Heart right ventricle (tissue), 16 donors: ENCODE results near the gene SLC1A3. TPM values are rescaled to one million over a fixed set of nuclear protein-coding genes. Genes with fewer than 3 reads are reported as not detected.

Experiments
- ATAC-seq, 8 donors: fragments of 200-7000 bp; cut with Tn5 transposase; one replicate each; pipeline ENCODE4 v1.9.1; 2020; ENCODE audit warnings: mild to moderate bottlenecking in 8 of 8, moderate library complexity in 8 of 8, moderate number of reproducible peaks in 1 of 8
- DNase-seq, 2 donors: peaks; one replicate each; pipeline ENCODE4 v3.0.0-alpha.2; 2020
- H3K27ac ChIP-seq, 10 donors: fragments of 200-600 bp; sonication (generic) in 2 of 10; one replicate each; pipeline versions ENCODE4 v1.5.0 to v1.8.0; 2020 to 2022; ENCODE audit warnings: mild to moderate bottlenecking in 3 of 10
- H3K27me3 ChIP-seq, 7 donors: fragments of 200-600 bp; one replicate each; pipeline ENCODE4 v1.8.0; 2021 to 2022; ENCODE audit warnings: mild to moderate bottlenecking in 2 of 7
- H3K36me3 ChIP-seq, 9 donors: fragments of 200-600 bp; sonication (generic) in 1 of 9; one replicate each; pipeline versions ENCODE4 v1.5.0 to v1.8.0; 2020 to 2022; ENCODE audit warnings: mild to moderate bottlenecking in 2 of 9
- H3K4me1 ChIP-seq, 9 donors: fragments of 200-600 bp; sonication (generic) in 1 of 9; one replicate each; pipeline versions ENCODE4 v1.5.0 to v1.8.0; 2020 to 2022; ENCODE audit warnings: mild to moderate bottlenecking in 4 of 9
- H3K4me3 ChIP-seq, 10 donors: fragments of 200-600 bp; sonication (generic) in 2 of 10; one replicate each; pipeline versions ENCODE4 v1.5.0 to v1.8.0; 2020 to 2022; ENCODE audit warnings: mild to moderate bottlenecking in 7 of 10, moderate library complexity in 2 of 10
- H3K9me3 ChIP-seq, 11 donors: fragments of 200-600 bp in 10 of 11; sonication (generic) in 2 of 11; one replicate each; pipeline versions ENCODE4 v1.5.0 to v1.8.0; 2013 to 2022; ENCODE audit warnings: mild to moderate bottlenecking in 2 of 11, control low read depth in 1 of 11, moderate library complexity in 1 of 11
- WGBS, 2 donors: extraction: QIAGEN DNeasy Blood & Tissue Kit; methylation state at CpG; one replicate each; pipeline ENCODE4 v1.1.7; 2013; ENCODE audit warnings: inconsistent platforms in 1 of 2; 5-methylcytosine and 5-hydroxymethylcytosine counted together
- intact Hi-C, 10 donors: fragments of 100-400 bp; cut with DNase I; formaldehyde crosslinking; loops; one replicate each; pipeline versions ENCODE4 v1.11.1 to v1.14.2; 2022
- polyA plus RNA-seq, 2 donors: library from polyadenylated mRNA; stranded (reverse); fragments of 200-250 nt; gene quantifications; one replicate each; pipeline ENCODE4 v1.2.3, GENCODE V29; 2013
- total RNA-seq, 10 donors: library from RNA; stranded (reverse); fragmentation: NEBNext Ultra II Directional in 3 of 10; extraction: Animal tissue kit (Norgen Biotek cat#: 25700) in 3 of 10; gene quantifications; one replicate each; pipeline versions ENCODE4 v1.2.1 to v1.2.4, GENCODE V29; 2021 to 2023
- TF ChIP-seq, protein P1 (sequence below), 9 donors: fragments of 200-600 bp; sonication (generic) in 2 of 9; IDR thresholded peaks; one replicate each; pipeline versions ENCODE4 v1.5.0 to v1.8.0; 2021 to 2022; ENCODE audit warnings: antibody characterized with exemption in 9 of 9, mild to moderate bottlenecking in 5 of 9, moderate library complexity in 1 of 9
- donor health status: Arrhythmogenic right ventricular cardiomyopathy.
- donor health status: ischemic (EF 13 %, LVEDD 7.1; RV severe dilation, severe dysfunction).
- donor health status: healthy with polysubstance abuse.
- donor health status: DM: no; HTN: yes; CAD: no.
- donor health status: DM: no; HTN: no; CAD: no.
- donor health status: ischemic (EF 25% LVEDD 6.9; RV normal size, moderate dysfunction).
- donor health status: ischemic (EF 25% LVEDD 5.7; RV mildly dilated, moderate dysfunction).
- donor health status: healthy.
- donor health status: DM: yes; HTN: yes; CAD: no.
- donor health status: Ischemic cardiomyopathy.
- donor health status: ischemic (EF 35%, LVEDD 5.7; RV mildly dilated, moderate dysfunction).
- donor health status: nonischemic (EF 11% LVEDD 7.7; RV severe dilation, severe dysfunction).
- donor health status: DM: yes; HTN: yes; CAD: no.
- donor health status: PGD.
- donor health status: ischemic (EF 29% LVEDD 5.4; RV normal size, mild dysfunction).
- donor health status: nonischemic (EF 23%, LVEDD 6.1; RV moderate dilation, normal function).

Gene SLC1A3
- total and polyA plus RNA-seq, 12 donors, result 39.5 to 83.6 (median 58.5) TPM

DNA sequence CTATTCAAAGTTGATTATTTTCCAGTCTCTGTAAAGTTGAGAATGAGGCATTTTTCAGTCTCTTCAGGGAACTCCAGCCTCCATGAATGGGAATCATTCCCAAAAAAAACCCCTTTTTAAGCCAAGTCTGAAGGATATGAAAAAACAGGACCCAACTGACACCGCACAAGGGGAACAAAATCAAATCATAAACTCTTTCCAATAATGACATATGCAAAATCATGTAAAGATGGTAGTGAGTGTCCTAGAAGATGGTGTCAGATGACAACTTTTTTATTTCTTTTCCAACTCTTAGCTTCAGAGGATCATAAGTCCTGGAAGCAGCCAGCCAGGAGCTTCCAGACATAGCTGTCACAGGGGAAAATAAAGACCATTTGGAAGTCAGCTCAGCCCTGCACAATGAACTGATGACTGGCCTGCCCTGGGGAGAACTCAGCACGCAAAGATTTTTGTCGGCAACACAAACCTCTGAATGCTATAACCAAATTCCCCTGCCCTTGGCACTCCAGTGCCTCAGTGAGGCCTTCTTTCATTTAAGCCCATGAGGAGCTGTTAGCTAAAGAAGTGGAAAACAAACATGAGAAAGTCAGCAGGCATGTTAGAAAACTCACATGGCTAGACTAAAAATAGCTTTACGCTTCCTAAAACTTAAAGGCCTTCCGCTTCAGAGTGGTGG is 85.4 kb downstream of the SLC1A3 start:
- 36 to 44% methylated on average over 5 of the region's 5 CpGs for WGBS, 2 donors
- H3K4me3 ChIP-seq, result no peak overlapping the region
- intact Hi-C loops, result loop anchor here (2.0 to 10.0 kb wide), 13 partner anchors 80 to 447 kb away; partner anchors contain the start of genes SLC1A3 (in 5 of the 10) and NADK2 (in 1 of the 10)
- H3K9me3 ChIP-seq, result no peaks in the 10 kb centered on the region
- TF ChIP-seq, protein P1, sequence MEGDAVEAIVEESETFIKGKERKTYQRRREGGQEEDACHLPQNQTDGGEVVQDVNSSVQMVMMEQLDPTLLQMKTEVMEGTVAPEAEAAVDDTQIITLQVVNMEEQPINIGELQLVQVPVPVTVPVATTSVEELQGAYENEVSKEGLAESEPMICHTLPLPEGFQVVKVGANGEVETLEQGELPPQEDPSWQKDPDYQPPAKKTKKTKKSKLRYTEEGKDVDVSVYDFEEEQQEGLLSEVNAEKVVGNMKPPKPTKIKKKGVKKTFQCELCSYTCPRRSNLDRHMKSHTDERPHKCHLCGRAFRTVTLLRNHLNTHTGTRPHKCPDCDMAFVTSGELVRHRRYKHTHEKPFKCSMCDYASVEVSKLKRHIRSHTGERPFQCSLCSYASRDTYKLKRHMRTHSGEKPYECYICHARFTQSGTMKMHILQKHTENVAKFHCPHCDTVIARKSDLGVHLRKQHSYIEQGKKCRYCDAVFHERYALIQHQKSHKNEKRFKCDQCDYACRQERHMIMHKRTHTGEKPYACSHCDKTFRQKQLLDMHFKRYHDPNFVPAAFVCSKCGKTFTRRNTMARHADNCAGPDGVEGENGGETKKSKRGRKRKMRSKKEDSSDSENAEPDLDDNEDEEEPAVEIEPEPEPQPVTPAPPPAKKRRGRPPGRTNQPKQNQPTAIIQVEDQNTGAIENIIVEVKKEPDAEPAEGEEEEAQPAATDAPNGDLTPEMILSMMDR (IDR thresholded peaks at IDR 0.05), result no peak
- ATAC-seq (peak in 6 of 8 donors; percentile 25 to 44 (median 36)), DNase-seq (no peak)
- peak overlapping the region in 9 of 10 donors; percentile 29 to 84 (median 60) for H3K27ac ChIP-seq
- H3K4me1 ChIP-seq, result peaks cover 8 to 44% (median 28%) of the 10 kb centered on the region in 9 donors
- H3K36me3 ChIP-seq, result peaks cover 0 to 3% (median 0%) of the 10 kb centered on the region in 9 donors
- peaks cover 0 to 6% (median 0%) of the 10 kb centered on the region in 7 donors for H3K27me3 ChIP-seq

DNA sequence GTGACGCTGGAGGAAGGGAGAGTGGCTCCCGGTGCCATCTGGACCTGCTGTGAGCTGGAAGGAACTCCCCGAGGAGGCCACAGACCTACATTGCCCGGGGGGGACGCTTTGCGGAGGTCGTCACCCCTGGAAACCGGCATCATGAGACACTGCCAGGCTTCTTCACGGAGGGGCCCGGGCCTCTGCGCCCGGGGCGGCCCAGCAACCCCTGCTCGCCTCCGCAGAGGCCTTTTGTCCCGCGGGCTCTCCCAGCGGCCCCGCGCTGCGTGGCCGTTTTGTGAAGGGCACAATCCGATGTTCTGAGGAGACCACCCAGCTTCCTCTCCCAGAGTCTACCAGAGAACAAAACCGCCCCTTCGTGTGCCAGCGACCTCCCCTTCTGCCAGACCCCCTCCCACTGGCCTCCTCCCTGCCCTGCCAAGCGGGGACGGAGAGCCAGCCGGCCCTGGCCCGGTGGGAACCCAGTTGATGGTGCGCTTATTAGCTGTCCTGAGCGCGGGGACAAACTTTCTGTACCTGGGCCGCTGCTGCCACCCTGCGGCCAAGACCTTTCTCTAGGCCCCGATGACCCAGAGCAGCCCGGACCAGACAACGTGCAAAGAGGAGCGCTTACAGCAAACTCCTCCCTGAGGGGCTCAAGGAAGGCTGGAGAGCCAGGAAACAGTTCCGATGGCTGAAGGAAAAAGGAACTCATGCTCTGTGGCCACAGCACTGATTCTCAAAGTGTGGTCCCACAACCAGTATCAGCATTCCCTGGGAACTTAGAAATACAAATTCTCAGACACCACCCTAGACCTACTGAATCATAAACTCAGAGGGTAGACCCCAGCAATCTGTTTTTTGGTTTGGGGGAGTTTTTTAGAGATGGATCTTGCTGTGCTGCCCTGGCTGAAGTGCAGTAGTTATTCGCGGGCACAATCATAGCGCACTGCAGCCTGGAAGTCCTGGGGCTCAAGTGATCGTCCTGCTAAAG is 86.7 kb downstream of the SLC1A3 start:
- intact Hi-C loops, result loop anchor here (1.0 to 10.0 kb wide), 14 partner anchors 81 to 448 kb away; partner anchors contain the start of genes SLC1A3 (in 4 of the 10) and NADK2 (in 1 of the 10)
- 23 to 27% methylated on average over 42 to 44 of the region's 44 CpGs for WGBS, 2 donors
- DNase-seq, result peak; percentile 77 to 79

DNA sequence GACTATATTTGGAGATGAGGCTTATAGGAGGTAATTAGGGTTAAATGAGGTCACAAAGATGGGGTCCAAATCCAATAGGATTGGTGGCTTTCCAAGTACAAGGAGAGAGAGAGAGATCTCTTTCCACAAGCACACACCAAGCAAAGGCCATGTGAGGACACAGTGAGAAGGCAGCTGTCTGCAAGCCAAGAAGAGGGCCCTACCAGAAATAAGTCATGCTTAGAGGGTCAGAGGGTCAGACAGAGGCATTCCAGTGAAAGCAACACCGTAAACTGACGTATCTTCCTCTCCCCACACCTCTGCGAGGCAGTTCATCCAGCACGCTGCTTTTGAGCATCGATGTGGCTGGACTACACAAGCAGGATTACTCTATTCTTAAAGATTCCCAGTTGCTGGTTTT is 87.9 kb downstream of the SLC1A3 start:
- no peak for ATAC-seq
- Histone ChIP-seq H3K27me3 (no peaks in the 10 kb centered on the region), H3K4me1 (peaks cover 8 to 44% (median 28%) of the 10 kb centered on the region in 9 donors), H3K36me3 (no peaks in the 10 kb centered on the region), H3K9me3 (no peaks in the 10 kb centered on the region), H3K27ac (no peak overlapping the region), H3K4me3 (no peak overlapping the region)
- WGBS, 2 donors, result 62 to 69% methylated on average over 5 of the region's 5 CpGs
- intact Hi-C loops, result loop anchor here (5.0 to 10.0 kb wide), 9 partner anchors 82 to 450 kb away; partner anchors contain the start of genes SLC1A3 (in 4 of the 10) and NADK2 (in 1 of the 10)
- no peak for DNase-seq
- TF ChIP-seq, protein P1 (IDR thresholded peaks at IDR 0.05), result no peak

More for the DNA sequence above, 86.7 kb downstream of the SLC1A3 start:
- Histone ChIP-seq H3K9me3 (no peaks in the 10 kb centered on the region), H3K36me3 (no peaks in the 10 kb centered on the region), H3K4me1 (peaks cover 8 to 44% (median 28%) of the 10 kb centered on the region in 9 donors), H3K27ac (peak overlapping the region in 9 of 10 donors; percentile 18 to 84 (median 60)), H3K4me3 (peak overlapping the region in 7 of 10 donors; percentile 16 to 48 (median 39)), H3K27me3 (peaks cover 0 to 6% (median 0%) of the 10 kb centered on the region in 7 donors)
- peak; percentile 81 to 90 (median 86) for ATAC-seq
- TF ChIP-seq, protein P1 (IDR thresholded peaks at IDR 0.05), result peak; percentile 32 to 79 (median 72)
